Caki2 (cell line): Measurements from ENCODE around the gene OMP. TPM values are rescaled to one million over a fixed set of nuclear protein-coding genes. Genes with fewer than 3 reads are reported as not detected.

Source experiments
- DNase-seq: peaks from one replicate; pipeline ENCODE4 v3.0.0-alpha.2; 2015; ENCODE audit warnings: low read depth
- in situ Hi-C: cut with HindIII; loops from 2 replicates; pipeline ENCODE4 v1.10.0; 2016; ENCODE audit warnings: low sequenced_read_pairs, low pct_unique_long_range_greater_than_20kb, mixed read lengths
- total RNA-seq: library from RNA; depleted of rRNA; stranded (reverse); fragments of >200 nt; shearing (Covaris generic); gene quantifications from 2 replicates; pipeline ENCODE4 v1.2.3, GENCODE V29; 2014; ENCODE audit warnings: low replicate concordance

The OMP gene
- total RNA-seq, 1 experiment from 2014 or later, result not detected

GRCh38 chr11:77113382-77114088 is 10.9 kb downstream of the OMP start:
- DNase-seq, result peak; percentile 31
- in situ Hi-C loops, result no loop called here

- no peak for DNase-seq
- in situ Hi-C loops, result no loop called here
Measured at GRCh38 chr11:77114089-77114463, 11.4 kb downstream of the OMP start.

- in situ Hi-C loops, result no loop called here
- DNase-seq, result no peak
Measured at GRCh38 chr11:77115181-77115611, 12.6 kb downstream of the OMP start.

GRCh38 chr11:77115956-77116355 is 13.3 kb downstream of the OMP start:
- DNase-seq, result no peak
- in situ Hi-C loops, result no loop called here

DNA sequence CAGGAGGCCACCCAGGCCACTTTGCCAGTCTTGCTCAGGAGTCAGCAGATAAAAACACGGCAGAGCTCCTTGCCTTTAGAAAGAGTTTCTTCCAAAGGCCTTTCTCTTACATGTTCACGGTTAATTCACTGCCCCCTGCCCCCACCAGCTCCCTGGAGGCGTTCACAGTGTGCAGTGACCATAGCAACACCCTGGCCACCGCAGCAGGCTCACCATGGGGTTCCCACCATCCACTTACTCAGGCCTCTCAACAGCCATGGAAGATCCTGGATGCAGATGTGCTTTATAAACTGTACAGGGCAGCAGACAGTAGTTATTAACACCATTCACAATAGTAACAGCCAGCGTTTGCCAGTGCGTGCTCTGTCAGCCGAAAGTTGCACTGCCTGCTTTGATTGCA is 14.9 kb downstream of the OMP start:
- in situ Hi-C loops, result no loop called here
- DNase-seq, result no peak

DNA sequence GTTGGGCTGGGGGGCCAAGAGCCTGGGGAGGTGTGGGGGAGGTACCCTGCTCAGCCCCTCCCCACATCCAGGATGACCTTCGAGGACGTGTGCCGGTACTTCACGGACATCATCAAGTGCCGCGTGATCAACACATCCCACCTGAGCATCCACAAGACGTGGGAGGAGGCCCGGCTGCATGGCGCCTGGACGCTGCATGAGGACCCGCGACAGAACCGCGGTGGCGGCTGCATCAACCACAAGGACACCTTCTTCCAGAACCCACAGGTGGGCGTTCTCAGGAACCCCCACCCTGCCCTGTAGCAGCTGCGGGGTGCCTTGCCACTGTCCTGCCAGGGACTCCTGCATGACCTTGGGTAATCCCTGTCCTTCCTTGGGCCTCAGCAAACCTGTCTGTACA is 15.4 kb downstream of the OMP start:
- in situ Hi-C loops, result no loop called here
- no peak for DNase-seq

DNA sequence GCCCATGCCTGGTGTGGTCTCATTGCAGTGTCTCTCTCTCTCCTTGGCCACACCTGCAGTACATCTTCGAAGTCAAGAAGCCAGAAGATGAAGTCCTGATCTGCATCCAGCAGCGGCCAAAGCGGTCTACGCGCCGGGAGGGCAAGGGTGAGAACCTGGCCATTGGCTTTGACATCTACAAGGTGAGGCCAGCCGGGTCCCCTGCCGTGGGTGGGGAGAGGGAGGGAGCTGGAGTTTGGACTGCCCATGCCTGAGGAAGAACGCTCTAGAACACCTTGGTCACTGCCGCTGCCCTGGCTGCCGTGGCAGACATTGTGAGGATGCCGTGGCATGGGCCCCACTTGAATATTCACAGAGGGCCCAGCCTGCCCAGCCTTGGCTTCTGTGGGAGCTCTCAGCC is 16.3 kb downstream of the OMP start:
- in situ Hi-C loops, result no loop called here
- DNase-seq, result no peak

- DNase-seq, result no peak
- in situ Hi-C loops, result no loop called here
Measured at GRCh38 chr11:77119531-77119936, 16.9 kb downstream of the OMP start.

- in situ Hi-C loops, result no loop called here
- DNase-seq, result no peak
Measured at GRCh38 chr11:77120571-77120970, 17.9 kb downstream of the OMP start.

DNA sequence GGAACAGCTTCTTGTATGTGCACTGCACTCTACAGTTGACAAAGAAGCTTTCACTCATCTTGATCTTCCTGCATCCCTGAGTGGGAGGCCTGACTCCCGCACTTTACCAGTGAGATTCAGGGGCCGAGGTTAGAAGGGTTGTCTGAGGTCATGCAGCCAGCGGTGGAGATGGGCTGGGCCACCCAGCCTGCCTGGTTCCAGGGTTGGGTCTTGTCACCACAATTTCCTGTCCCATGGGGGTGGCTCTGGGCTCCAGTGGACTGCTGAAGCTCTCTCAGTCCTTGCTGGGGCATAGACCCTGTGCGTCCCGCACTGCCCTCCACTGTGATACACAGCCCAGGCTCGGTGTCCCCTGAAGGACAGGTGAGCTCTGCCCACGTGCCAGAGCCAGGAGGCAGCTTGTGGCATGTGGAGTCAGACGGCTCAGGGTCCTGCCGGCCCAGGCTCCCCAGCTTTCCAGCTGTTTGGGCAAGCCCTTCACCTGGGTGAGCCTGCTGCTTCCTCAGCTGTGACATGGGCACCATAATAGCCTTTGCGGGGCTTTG is 18.5 kb downstream of the OMP start:
- DNase-seq, result no peak
- in situ Hi-C loops, result no loop called here

DNA sequence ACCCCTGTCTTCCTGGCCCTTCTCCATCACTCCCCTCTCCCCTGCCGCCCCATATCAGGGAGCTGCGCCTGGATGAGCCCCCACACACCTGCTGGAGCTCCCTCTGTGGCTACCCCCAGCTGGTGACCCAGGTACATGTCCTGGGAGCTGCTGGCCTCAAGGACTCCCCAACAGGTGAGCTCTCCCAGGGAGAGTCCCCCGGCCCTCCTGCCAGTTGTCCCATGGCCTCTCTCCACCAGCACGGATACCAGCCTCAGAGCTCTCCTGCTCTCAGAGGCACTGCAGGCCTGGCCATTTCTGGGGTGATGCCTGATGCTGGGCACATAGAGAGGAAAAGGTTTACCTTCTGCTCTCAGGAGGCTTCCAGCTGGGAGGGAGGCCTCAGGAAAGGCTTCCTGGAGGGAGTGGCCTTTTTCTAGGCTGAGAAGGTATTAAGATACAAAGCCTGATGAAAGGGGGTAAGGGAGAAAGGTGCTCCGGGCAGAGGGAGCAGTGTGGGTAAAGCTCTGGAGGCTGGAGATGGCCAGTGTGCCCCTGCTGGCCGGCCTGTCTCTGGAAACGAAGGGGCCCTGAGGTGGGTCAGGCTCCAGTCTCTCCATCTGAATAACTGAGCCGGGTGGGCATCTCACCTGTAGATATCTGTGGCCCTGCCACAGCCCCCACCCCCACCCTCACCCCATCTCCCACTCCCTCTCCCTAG is 19.4 kb downstream of the OMP start:
- DNase-seq, result no peak
- in situ Hi-C loops, result no loop called here

DNA sequence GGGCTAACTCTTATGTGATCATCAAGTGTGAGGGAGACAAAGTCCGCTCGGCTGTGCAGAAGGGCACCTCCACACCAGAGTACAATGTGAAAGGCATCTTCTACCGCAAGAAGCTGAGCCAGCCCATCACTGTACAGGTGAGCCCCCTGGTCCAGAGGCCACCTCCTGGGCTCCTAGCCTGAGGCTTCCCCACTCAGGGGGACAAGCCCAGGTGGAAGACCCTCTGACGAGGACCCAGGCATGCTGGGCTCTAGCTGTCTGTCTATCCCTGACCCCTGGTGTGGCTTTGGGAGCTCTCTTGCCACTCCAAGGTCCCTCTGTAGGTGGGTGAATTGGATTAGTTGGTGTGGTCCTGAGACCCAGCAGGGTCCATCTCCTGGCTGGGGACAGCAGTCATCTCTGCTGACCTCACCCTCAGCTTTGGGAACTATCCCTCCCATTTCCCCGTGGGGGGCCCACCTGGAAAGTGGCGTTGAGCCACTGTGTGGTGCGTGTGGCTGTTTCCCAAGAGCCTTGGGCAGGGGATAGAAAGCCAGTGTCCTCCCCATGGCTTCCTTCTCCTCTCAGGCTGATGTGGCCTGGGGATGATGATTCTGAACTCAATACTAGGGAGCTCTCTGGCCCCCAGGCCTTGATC is 20.1 kb downstream of the OMP start:
- DNase-seq, result no peak
- in situ Hi-C loops, result no loop called here

DNA sequence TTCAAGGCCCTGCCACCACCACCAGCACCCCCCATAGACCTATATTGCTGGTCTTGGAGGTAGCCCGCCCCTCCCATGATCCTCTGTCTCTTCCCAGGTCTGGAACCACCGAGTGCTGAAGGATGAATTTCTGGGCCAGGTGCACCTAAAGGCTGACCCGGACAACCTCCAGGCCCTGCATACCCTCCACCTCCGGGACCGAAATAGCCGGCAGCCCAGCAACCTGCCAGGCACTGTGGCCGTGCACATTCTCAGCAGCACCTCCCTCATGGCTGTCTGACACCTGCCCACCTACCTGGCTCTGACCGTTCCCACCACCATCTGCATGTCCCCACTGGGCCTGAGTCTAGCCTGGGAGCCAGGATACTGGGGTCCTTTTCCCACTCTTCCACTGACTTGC is 21.0 kb downstream of the OMP start:
- in situ Hi-C loops, result no loop called here

GRCh38 chr11:77124041-77124440 is 21.4 kb downstream of the OMP start:
- no peak for DNase-seq
- in situ Hi-C loops, result no loop called here

More for the DNA sequence above, 21.0 kb downstream of the OMP start:
- DNase-seq, result no peak

GRCh38 chr11:77124488-77124887 is 21.8 kb downstream of the OMP start:
- no peak for DNase-seq

DNA sequence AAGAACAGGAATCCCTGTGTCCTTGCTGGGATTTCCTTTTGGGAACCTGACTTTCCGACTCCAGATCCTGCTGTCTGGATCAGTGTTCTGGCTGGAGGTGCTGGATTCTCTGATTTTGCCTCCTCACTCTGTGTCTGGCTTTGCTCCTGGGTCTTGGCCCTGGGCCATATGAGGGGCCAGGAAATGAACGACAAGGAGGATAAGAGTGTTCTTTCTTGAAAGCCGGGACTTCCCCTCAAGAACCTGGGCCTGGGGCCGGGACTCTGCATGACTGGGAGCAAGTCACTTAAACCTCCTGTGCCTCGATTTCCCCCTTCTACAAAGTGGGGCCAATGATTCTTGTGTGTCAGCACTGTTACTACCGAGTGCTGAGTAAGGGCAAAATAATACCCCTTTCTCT is 22.6 kb downstream of the OMP start:
- no peak for DNase-seq
- in situ Hi-C loops, result no loop called here

More at GRCh38 chr11:77124488-77124887, 21.8 kb downstream of the OMP start:
- in situ Hi-C loops, result no loop called here

GRCh38 chr11:77125695-77126094 is 23.1 kb downstream of the OMP start:
- DNase-seq, result no peak
- in situ Hi-C loops, result no loop called here

- in situ Hi-C loops, result no loop called here
- no peak for DNase-seq
Measured at GRCh38 chr11:77126156-77126775, 23.6 kb downstream of the OMP start.

GRCh38 chr11:77126861-77127234 is 24.2 kb downstream of the OMP start:
- in situ Hi-C loops, result no loop called here
- DNase-seq, result no peak
